Ishikawa (cell line): ENCODE results near the gene MORC2.

ENCODE experiments used
- CEBPB ChIP-seq: IDR thresholded peaks from 2 replicates; pipeline ENCODE4 v1.6.1; 2012
- CREB1 ChIP-seq: IDR thresholded peaks from 2 replicates; pipeline ENCODE4 v1.6.1; 2012; ENCODE audit warnings: low read depth
- EGR1 ChIP-seq: IDR thresholded peaks from 2 replicates; pipeline ENCODE4 v1.6.1; 2012
- EP300 ChIP-seq: IDR thresholded peaks from 2 replicates; pipeline ENCODE4 v1.6.1; 2012; ENCODE audit warnings: borderline replicate concordance
- FOXM1 ChIP-seq: IDR thresholded peaks from 2 replicates; pipeline ENCODE4 v1.6.1; 2012; ENCODE audit warnings: low read depth, borderline replicate concordance
- NFIC ChIP-seq: IDR thresholded peaks from 2 replicates; pipeline ENCODE4 v1.6.1; 2012
- RAD21 ChIP-seq: IDR thresholded peaks from 2 replicates; pipeline ENCODE4 v1.6.1; 2012; ENCODE audit warnings: low read depth
- TAF1 ChIP-seq: IDR thresholded peaks from 2 replicates; pipeline ENCODE4 v1.6.1; 2012; ENCODE audit warnings: low read depth, mild to moderate bottlenecking
- TCF12 ChIP-seq: IDR thresholded peaks from 2 replicates; pipeline ENCODE4 v1.6.1; 2012; ENCODE audit warnings: low read depth
- TEAD4 ChIP-seq: IDR thresholded peaks from 2 replicates; pipeline ENCODE4 v1.6.1; 2012
- YY1 ChIP-seq: IDR thresholded peaks from 2 replicates; pipeline ENCODE4 v1.6.1; 2012; ENCODE audit warnings: low read depth
- ZBTB7A ChIP-seq: IDR thresholded peaks from 2 replicates; pipeline ENCODE4 v1.6.1; 2012; ENCODE audit warnings: low read depth
- TF ChIP-seq, protein P1 (sequence below): IDR thresholded peaks from 2 replicates; pipeline ENCODE4 v1.6.1; 2012
- TF ChIP-seq, protein P2 (sequence below): IDR thresholded peaks from 2 replicates; pipeline ENCODE4 v1.6.1; 2012; ENCODE audit warnings: low read depth, mild to moderate bottlenecking
- TF ChIP-seq, protein P3 (sequence below): IDR thresholded peaks from 2 replicates; pipeline ENCODE4 v1.6.1; 2012

MORC2 gene

DNA sequence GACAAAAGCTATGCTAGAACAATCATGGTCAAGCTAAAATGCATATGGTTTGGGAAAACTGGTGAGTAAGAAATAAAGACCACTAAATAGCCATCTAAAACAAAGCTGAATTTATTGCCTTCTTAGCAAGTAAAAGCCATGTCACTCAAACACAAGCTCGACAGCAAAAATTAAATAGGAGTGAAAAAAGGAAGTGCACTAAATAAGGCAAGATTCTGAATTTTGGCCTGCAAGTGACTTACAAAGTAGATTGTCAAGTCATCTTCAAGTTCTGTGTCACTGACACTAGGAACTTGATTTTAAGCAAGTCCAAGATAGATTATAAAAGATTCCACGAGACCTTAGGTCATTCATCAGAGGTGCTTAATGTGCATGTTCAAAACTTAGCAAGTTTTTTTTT, 27.9 kb upstream of the MORC2 start:
- no peak for TF ChIP-seq TCF12
- TF ChIP-seq, protein P1, sequence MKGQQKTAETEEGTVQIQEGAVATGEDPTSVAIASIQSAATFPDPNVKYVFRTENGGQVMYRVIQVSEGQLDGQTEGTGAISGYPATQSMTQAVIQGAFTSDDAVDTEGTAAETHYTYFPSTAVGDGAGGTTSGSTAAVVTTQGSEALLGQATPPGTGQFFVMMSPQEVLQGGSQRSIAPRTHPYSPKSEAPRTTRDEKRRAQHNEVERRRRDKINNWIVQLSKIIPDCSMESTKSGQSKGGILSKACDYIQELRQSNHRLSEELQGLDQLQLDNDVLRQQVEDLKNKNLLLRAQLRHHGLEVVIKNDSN: no peak
- TF ChIP-seq CEBPB: no peak
- no peak for TF ChIP-seq CREB1
- no peak for TF ChIP-seq ZBTB7A
- TF ChIP-seq, protein P2, sequence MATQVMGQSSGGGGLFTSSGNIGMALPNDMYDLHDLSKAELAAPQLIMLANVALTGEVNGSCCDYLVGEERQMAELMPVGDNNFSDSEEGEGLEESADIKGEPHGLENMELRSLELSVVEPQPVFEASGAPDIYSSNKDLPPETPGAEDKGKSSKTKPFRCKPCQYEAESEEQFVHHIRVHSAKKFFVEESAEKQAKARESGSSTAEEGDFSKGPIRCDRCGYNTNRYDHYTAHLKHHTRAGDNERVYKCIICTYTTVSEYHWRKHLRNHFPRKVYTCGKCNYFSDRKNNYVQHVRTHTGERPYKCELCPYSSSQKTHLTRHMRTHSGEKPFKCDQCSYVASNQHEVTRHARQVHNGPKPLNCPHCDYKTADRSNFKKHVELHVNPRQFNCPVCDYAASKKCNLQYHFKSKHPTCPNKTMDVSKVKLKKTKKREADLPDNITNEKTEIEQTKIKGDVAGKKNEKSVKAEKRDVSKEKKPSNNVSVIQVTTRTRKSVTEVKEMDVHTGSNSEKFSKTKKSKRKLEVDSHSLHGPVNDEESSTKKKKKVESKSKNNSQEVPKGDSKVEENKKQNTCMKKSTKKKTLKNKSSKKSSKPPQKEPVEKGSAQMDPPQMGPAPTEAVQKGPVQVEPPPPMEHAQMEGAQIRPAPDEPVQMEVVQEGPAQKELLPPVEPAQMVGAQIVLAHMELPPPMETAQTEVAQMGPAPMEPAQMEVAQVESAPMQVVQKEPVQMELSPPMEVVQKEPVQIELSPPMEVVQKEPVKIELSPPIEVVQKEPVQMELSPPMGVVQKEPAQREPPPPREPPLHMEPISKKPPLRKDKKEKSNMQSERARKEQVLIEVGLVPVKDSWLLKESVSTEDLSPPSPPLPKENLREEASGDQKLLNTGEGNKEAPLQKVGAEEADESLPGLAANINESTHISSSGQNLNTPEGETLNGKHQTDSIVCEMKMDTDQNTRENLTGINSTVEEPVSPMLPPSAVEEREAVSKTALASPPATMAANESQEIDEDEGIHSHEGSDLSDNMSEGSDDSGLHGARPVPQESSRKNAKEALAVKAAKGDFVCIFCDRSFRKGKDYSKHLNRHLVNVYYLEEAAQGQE: no peak
- TF ChIP-seq FOXM1: no peak
- TF ChIP-seq TAF1: no peak
- TF ChIP-seq, protein P3, sequence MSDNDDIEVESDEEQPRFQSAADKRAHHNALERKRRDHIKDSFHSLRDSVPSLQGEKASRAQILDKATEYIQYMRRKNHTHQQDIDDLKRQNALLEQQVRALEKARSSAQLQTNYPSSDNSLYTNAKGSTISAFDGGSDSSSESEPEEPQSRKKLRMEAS: no peak
- no peak for TF ChIP-seq YY1
- no peak for TF ChIP-seq EP300
- no peak for TF ChIP-seq EGR1
- TF ChIP-seq TEAD4: no peak
- TF ChIP-seq RAD21: no peak
- TF ChIP-seq NFIC: no peak

DNA sequence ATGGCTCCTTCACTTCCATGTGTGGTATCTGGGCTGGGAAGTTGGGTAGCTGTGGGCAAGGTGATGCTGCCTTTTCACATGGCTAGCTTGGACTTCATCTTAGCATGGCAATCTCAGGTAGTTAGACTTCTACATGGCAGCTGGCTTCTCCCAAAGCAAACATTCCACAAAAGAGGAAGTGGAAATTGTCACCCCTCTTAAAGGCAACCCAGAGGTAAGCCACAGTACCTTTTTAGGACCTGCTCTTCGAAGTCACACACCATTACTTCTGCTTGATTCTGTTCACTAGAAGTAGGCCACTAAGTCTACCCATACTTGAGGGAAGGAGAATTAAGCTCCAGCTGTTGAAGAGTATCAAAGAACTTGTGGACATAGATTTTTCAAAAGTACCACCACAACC, 26.4 kb upstream of the MORC2 start:
- TF ChIP-seq FOXM1 (no peak), TCF12 (no peak), CREB1 (no peak), ZBTB7A (no peak), NFIC (no peak), TEAD4 (no peak), EGR1 (no peak), TAF1 (no peak), RAD21 (no peak), YY1 (no peak), CEBPB (no peak)
- TF ChIP-seq, protein P3: no peak
- TF ChIP-seq, protein P1: no peak
- TF ChIP-seq, protein P2: no peak

DNA sequence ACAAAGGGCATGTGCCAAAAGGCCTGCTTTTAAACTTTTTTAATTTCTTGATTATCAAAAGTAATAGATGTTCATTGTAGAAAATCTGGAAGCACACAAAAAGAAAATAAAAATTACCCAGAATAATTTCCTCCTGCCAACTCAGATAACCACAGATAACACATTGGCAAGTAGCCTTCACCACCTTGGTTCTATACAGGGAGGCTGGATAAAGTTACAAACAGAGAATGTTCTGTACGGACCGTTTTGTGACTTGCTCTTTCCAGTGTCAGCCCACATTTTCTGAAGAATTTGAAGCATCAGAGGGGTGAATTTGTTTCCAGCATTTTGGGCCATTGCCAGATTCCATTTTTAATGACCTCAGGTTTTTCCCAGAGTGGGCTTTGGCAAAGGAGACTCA, 24.0 kb upstream of the MORC2 start:
- TF ChIP-seq, protein P2: no peak
- TF ChIP-seq, protein P1: no peak
- no peak for TF ChIP-seq TEAD4
- no peak for TF ChIP-seq RAD21
- no peak for TF ChIP-seq EGR1
- no peak for TF ChIP-seq YY1
- no peak for TF ChIP-seq EP300
- TF ChIP-seq TAF1: no peak
- TF ChIP-seq ZBTB7A: no peak
- TF ChIP-seq NFIC: no peak
- TF ChIP-seq TCF12: no peak
- TF ChIP-seq, protein P3: no peak
- TF ChIP-seq CEBPB: no peak
- no peak for TF ChIP-seq CREB1
- TF ChIP-seq FOXM1: no peak

DNA sequence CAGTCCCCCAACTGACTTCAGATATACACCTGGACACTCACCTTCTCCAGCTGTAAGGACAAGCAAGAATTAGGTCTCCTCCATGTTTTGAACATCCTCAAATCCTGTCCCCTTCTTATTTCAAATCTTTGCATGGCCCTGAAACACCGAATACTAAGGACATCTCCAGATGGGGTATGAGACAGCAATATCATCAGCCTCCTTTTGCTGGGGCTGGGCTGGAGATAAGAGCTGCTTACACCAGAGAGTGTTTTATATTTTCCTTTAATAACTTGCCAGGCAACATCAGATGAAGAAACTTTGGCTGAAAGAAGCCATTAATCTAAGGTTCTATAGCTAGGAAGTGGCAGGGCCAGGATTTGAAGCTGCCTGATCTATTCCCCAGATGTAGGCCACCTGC, 22.1 kb upstream of the MORC2 start:
- no peak for TF ChIP-seq TCF12
- no peak for TF ChIP-seq EGR1
- no peak for TF ChIP-seq NFIC
- no peak for TF ChIP-seq FOXM1
- no peak for TF ChIP-seq CEBPB
- TF ChIP-seq ZBTB7A: no peak
- TF ChIP-seq CREB1: no peak
- TF ChIP-seq YY1: no peak
- TF ChIP-seq TAF1: no peak
- TF ChIP-seq, protein P3: no peak
- TF ChIP-seq EP300: no peak
- TF ChIP-seq TEAD4: no peak
- TF ChIP-seq, protein P1: no peak
- TF ChIP-seq, protein P2: no peak
- no peak for TF ChIP-seq RAD21
